GM12878 (cell line): ENCODE measurements around the gene TAS2R60. TPM values are rescaled to one million over a fixed set of nuclear protein-coding genes. Genes with fewer than 3 reads are reported as not detected.
A peak's percentile ranks its signal among the peaks of the same experiment; 100 is the strongest.

Experiments used
- ATAC-seq: fragments of 200-7000 bp; cut with Tn5 transposase; 3 replicates; pipeline ENCODE4 v1.9.1; 2020; ENCODE audit warnings: mild to moderate bottlenecking, moderate library complexity
- BruUV-seq: library from RNA; stranded (reverse); fragments of 400-500 nt; replicated peaks from 2 replicates; lab custom pipeline; 2021; lab: Mats Ljungman, UMichigan
- CTCF ChIA-PET: fragments of 300-600 bp; sonication (Branson Sonifier 250); formaldehyde crosslinking; extraction: SDS; loops from one replicate; lab custom pipeline; 2021; ENCODE audit warnings: inconsistent platforms; lab: Yijun Ruan, JAX
- POLR2A ChIA-PET: fragments of 350-600 bp; formaldehyde crosslinking; extraction: SDS; loops from one replicate; lab custom pipeline; 2021; ENCODE audit warnings: inconsistent platforms; lab: Charles Lee
- RAD21 ChIA-PET: fragments of 300-600 bp; sonication (Branson Sonifier 250); formaldehyde crosslinking; loops from one replicate; lab custom pipeline; 2023; ENCODE audit warnings: antibody characterized with exemption; ENCODE audit not compliant: unreplicated experiment; lab: Charles Lee
- SMC1A ChIA-PET: fragments of 300-600 bp; sonication (Branson Sonifier 250); formaldehyde crosslinking; loops from one replicate; lab custom pipeline; 2023; ENCODE audit not compliant: unreplicated experiment, uncharacterized antibody; lab: Charles Lee
- DNase-seq: peaks from one replicate; pipeline ENCODE4 v3.0.0-alpha.2; 2011; ENCODE audit warnings: low read depth, low spot score
- FAIRE-seq: peaks from 3 replicates; lab custom pipeline; 2011; peaks lifted over from hg19 to GRCh38; lab: Jason Lieb, UNC
- H2AFZ ChIP-seq: 2 replicates; pipeline ENCODE4 v1.6.0; 2011; ENCODE audit warnings: low read depth, low read length, control low read depth; ENCODE audit not compliant: control insufficient read depth
- H3K27ac ChIP-seq: 2 replicates; pipeline ENCODE4 v1.5.1; 2011; ENCODE audit warnings: control low read depth; ENCODE audit not compliant: control insufficient read depth, insufficient read depth
- H3K27me3 ChIP-seq, 2 experiments: replicated peaks in 1 of 2; 2 replicates each; pipeline versions ENCODE4 v1.6.0 to v1.6.1; 2011; ENCODE audit warnings: low read length in 1 of 2; ENCODE audit not compliant: control insufficient read depth in 2 of 2, insufficient read depth in 2 of 2
- H3K36me3 ChIP-seq, 2 experiments: 2 replicates each; pipeline ENCODE4 v1.5.1; 2011; ENCODE audit warnings: low read length in 1 of 2; ENCODE audit not compliant: control insufficient read depth in 2 of 2, insufficient read depth in 2 of 2
- H3K4me1 ChIP-seq: 2 replicates; pipeline ENCODE4 v1.6.1; 2011; ENCODE audit warnings: mild to moderate bottlenecking, low read length, moderate library complexity, mixed read lengths; ENCODE audit not compliant: control insufficient read depth, insufficient read depth
- H3K4me2 ChIP-seq: 2 replicates; pipeline ENCODE4 v1.6.0; 2011; ENCODE audit warnings: control low read depth; ENCODE audit not compliant: control insufficient read depth, insufficient read depth
- H3K4me3 ChIP-seq: fragments of 200-600 bp; sonication (generic); 2 replicates; pipeline ENCODE4 v1.5.1; 2016
- H3K79me2 ChIP-seq: 2 replicates; pipeline ENCODE4 v1.6.0; 2011; ENCODE audit warnings: low read length; ENCODE audit not compliant: control insufficient read depth, insufficient read depth
- H3K9ac ChIP-seq: 2 replicates; pipeline ENCODE4 v1.8.0; 2011; ENCODE audit warnings: low read length, control low read depth, mixed read lengths; ENCODE audit not compliant: control insufficient read depth, insufficient read depth
- H3K9me3 ChIP-seq: replicated peaks from 3 replicates; pipeline ENCODE4 v1.5.1; 2011; ENCODE audit warnings: mild to moderate bottlenecking, low read length; ENCODE audit not compliant: control insufficient read depth, insufficient read depth
- H4K20me1 ChIP-seq: 2 replicates; pipeline ENCODE4 v1.6.0; 2011; ENCODE audit not compliant: control insufficient read depth, insufficient read depth
- EZH2 ChIP-seq: IDR thresholded peaks from 2 replicates; pipeline ENCODE4 v1.6.1; 2012; ENCODE audit warnings: low read depth, mild to moderate bottlenecking, control low read depth, inconsistent platforms, low read length, borderline replicate concordance; ENCODE audit not compliant: control insufficient read depth
- NFIC ChIP-seq: IDR thresholded peaks from 2 replicates; pipeline ENCODE4 v1.6.1; 2012; ENCODE audit warnings: low read depth, mild to moderate bottlenecking, inconsistent platforms, low read length, moderate library complexity
- NR2C1 ChIP-seq: fragments of 450-650 bp; IDR thresholded peaks from 2 replicates; pipeline ENCODE4 v1.6.1; 2017; ENCODE audit warnings: antibody characterized with exemption, mild to moderate bottlenecking, moderate library complexity
- SUZ12 ChIP-seq: fragments of 200-600 bp; sonication (generic); IDR thresholded peaks from one replicate; pipeline ENCODE4 v1.6.1; 2018; ENCODE audit warnings: antibody characterized with exemption, mild to moderate bottlenecking; ENCODE audit not compliant: unreplicated experiment
- ZNF622 ChIP-seq: fragments of 450-650 bp; IDR thresholded peaks from 2 replicates; pipeline ENCODE4 v1.6.1; 2017; ENCODE audit warnings: mild to moderate bottlenecking, inconsistent platforms
- WGBS: methylation state at CpG from one replicate; pipeline ENCODE4 v1.1.6; 2016; ENCODE audit warnings: low lambda C conversion rate; ENCODE audit not compliant: insufficient replicate concordance, insufficient coverage; ENCODE audit errors: missing lambda C conversion rate; 5-methylcytosine and 5-hydroxymethylcytosine counted together
- in situ Hi-C: fragments of 300-500 bp; cut with MboI; formaldehyde crosslinking; loops from 9 replicates; pipeline ENCODE4 v1.14.3; 2018; ENCODE audit warnings: mixed read lengths
- intact Hi-C: fragments of 100-400 bp; cut with micrococcal nuclease; formaldehyde crosslinking; loops from one replicate; pipeline ENCODE4 v1.14.2; 2022; ENCODE audit not compliant: unreplicated experiment
- polyA plus RNA-seq, 11 experiments: library from polyadenylated mRNA; depleted of rRNA in 4 of 11; unstranded in 6 of 11; stranded (reverse) in 5 of 11; fragments of >200 nt; fragmentation: Nextera tagmentation in 4 of 11; fragmentation: Illumina TruSeq in 1 of 11; extraction: Ambion mirVana in 4 of 11; extraction: Trizol in 1 of 11; gene quantifications; 1 replicate in 1 of 11; 2 replicates in 10 of 11; pipeline versions ENCODE4 v1.2.1 to v1.2.3, GENCODE V29; 2011 to 2016; ENCODE audit warnings: inconsistent platforms in 2 of 11, missing spikeins in 2 of 11, low read depth in 1 of 11
- total RNA-seq, 4 experiments: library from RNA; depleted of rRNA in 3 of 4; stranded (reverse); fragments of >200 nt in 3 of 4; fragmentation: Illumina TruSeq in 1 of 4; extraction: Trizol in 1 of 4; gene quantifications; 2 replicates each; pipeline versions ENCODE4 v1.2.1 to v1.2.3, GENCODE V29; 2013 to 2021
- TF ChIP-seq, protein P1 (sequence below): fragments of 450-650 bp; IDR thresholded peaks from 2 replicates; pipeline ENCODE4 v1.6.1; 2017; ENCODE audit warnings: mild to moderate bottlenecking, moderate library complexity
- TF ChIP-seq, protein P2 (sequence below), 3 experiments: IDR thresholded peaks in 2 of 3; conservative IDR thresholded peaks in 1 of 3; 2 replicates each; pipeline ENCODE4 v1.5.1; 2011; ENCODE audit warnings: low read depth in 3 of 3, low read length in 3 of 3, mild to moderate bottlenecking in 3 of 3, control low read depth in 2 of 3, moderate library complexity in 2 of 3, inconsistent platforms in 1 of 3, mixed read lengths in 1 of 3; ENCODE audit not compliant: control insufficient read depth in 2 of 3, insufficient read depth in 1 of 3; ENCODE audit errors: extremely low read depth in 1 of 3

TAS2R60 gene
- total and polyA plus RNA-seq, 10 of the 15 experiments (the other 5 are each of a cell fraction or from before 2014, with no cell fraction given): not detected

DNA sequence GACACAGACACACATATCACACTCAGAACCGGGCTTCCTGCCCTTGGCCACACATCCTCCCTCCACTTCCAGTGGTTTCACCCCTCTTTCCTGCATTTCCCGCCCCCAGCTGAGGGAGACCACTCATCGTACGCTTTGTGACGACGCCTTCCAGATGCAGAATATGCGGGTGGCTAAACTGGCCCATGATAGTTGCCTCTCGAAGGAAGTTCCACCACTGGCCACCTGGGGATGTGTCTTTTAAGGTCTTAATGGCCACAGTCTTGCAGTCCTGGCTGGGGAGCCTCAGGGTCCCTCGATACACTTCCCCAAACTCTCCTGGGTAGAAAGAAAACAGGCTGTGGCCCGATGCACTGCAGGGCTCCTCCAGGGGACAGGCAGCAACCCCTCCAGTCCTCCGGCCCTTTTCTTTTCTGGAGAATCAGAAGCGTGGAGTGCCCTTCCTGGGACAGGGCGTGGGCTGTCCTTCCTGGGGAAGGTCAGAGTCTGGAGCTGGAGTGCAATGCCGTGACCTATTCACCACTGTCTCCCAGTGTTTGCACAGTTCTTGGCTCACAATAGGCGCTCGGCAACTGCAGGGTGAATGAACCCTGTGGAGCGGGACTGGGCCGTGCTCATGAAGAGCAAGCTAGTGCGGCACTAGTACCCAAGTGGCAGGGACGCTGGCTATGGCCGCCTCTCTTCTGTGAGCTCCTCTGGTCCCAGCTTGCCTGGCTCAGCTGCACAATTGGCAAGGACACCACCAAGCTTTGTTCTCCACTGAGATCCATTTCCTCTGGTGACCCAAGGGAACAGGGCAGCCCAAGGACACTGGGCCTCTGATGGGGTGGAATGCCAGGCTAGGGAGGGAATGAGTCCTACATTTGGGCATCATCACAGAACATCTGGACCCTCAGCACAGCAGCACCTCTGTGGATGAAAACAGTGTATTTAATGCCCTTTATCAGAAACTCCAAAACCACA is 47.8 kb upstream of the TAS2R60 start:
- intact Hi-C loops: no loop called here
- no peak overlapping the region for H3K4me3 ChIP-seq
- FAIRE-seq (no peak), ATAC-seq (peak; percentile 66), DNase-seq (no peak)
- no peaks in the 10 kb centered on the region for H4K20me1 ChIP-seq
- in situ Hi-C loops: no loop called here
- CTCF ChIA-PET: no interaction called here
- peaks cover 0 to 8% of the 10 kb centered on the region in 2 experiments; a peak in 2 of 4 replicates for H3K36me3 ChIP-seq
- TF ChIP-seq EZH2 (no peak), SUZ12 (no peak), NR2C1 (no peak), ZNF622 (no peak), NFIC (no peak)
- TF ChIP-seq, protein P1, sequence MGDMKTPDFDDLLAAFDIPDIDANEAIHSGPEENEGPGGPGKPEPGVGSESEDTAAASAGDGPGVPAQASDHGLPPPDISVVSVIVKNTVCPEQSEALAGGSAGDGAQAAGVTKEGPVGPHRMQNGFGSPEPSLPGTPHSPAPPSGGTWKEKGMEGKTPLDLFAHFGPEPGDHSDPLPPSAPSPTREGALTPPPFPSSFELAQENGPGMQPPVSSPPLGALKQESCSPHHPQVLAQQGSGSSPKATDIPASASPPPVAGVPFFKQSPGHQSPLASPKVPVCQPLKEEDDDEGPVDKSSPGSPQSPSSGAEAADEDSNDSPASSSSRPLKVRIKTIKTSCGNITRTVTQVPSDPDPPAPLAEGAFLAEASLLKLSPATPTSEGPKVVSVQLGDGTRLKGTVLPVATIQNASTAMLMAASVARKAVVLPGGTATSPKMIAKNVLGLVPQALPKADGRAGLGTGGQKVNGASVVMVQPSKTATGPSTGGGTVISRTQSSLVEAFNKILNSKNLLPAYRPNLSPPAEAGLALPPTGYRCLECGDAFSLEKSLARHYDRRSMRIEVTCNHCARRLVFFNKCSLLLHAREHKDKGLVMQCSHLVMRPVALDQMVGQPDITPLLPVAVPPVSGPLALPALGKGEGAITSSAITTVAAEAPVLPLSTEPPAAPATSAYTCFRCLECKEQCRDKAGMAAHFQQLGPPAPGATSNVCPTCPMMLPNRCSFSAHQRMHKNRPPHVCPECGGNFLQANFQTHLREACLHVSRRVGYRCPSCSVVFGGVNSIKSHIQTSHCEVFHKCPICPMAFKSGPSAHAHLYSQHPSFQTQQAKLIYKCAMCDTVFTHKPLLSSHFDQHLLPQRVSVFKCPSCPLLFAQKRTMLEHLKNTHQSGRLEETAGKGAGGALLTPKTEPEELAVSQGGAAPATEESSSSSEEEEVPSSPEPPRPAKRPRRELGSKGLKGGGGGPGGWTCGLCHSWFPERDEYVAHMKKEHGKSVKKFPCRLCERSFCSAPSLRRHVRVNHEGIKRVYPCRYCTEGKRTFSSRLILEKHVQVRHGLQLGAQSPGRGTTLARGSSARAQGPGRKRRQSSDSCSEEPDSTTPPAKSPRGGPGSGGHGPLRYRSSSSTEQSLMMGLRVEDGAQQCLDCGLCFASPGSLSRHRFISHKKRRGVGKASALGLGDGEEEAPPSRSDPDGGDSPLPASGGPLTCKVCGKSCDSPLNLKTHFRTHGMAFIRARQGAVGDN: no peak
- TF ChIP-seq, protein P2, sequence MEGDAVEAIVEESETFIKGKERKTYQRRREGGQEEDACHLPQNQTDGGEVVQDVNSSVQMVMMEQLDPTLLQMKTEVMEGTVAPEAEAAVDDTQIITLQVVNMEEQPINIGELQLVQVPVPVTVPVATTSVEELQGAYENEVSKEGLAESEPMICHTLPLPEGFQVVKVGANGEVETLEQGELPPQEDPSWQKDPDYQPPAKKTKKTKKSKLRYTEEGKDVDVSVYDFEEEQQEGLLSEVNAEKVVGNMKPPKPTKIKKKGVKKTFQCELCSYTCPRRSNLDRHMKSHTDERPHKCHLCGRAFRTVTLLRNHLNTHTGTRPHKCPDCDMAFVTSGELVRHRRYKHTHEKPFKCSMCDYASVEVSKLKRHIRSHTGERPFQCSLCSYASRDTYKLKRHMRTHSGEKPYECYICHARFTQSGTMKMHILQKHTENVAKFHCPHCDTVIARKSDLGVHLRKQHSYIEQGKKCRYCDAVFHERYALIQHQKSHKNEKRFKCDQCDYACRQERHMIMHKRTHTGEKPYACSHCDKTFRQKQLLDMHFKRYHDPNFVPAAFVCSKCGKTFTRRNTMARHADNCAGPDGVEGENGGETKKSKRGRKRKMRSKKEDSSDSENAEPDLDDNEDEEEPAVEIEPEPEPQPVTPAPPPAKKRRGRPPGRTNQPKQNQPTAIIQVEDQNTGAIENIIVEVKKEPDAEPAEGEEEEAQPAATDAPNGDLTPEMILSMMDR (IDR thresholded peaks at IDR 0.05 in 2 of 3, conservative IDR thresholded peaks at IDR 0.05 in 1 of 3; ENCODE audit: control insufficient read depth in 2 of 3, extremely low read depth in 1 of 3, insufficient read depth in 1 of 3, low read depth in 3 of 3, low read length in 3 of 3): peak in 1 of 3 experiments; percentile 25; a peak in 1 of 6 replicates
- SMC1A ChIA-PET: interaction anchor here (1.2 to 1.5 kb wide), 2 partner anchors 11 to 14 kb away, joined by 3 read pairs; no protein-coding TSS in a partner anchor
- no peaks in the 10 kb centered on the region for H3K27me3 ChIP-seq
- no peak overlapping the region for H3K4me2 ChIP-seq
- no peak overlapping the region for H2AFZ ChIP-seq
- no peaks in the 10 kb centered on the region for H3K79me2 ChIP-seq
- WGBS: 62% methylated on average over 21 of the region's 21 CpGs
- POLR2A ChIA-PET: no interaction called here
- RAD21 ChIA-PET: no interaction called here
- no peak overlapping the region for H3K27ac ChIP-seq
- H3K4me1 ChIP-seq: no peaks in the 10 kb centered on the region
- BruUV-seq: no TSS peak
- H3K9me3 ChIP-seq: no peaks in the 10 kb centered on the region
- H3K9ac ChIP-seq: no peak overlapping the region
